AG10803 (cell line): ENCODE measurements around the gene BABAM2.

Experiments used
- DNase-seq: peaks from one replicate; pipeline ENCODE4 v3.0.0; 2010; ENCODE audit warnings: low read depth
- H3K4me3 ChIP-seq: 2 replicates; pipeline ENCODE4 v1.5.1; 2011; ENCODE audit warnings: mild to moderate bottlenecking, low read length, control low read depth
- CTCF ChIP-seq: conservative IDR thresholded peaks from 2 replicates; pipeline ENCODE4 v1.5.1; 2011; ENCODE audit warnings: mild to moderate bottlenecking, low read length, control low read depth, inconsistent platforms

The BABAM2 gene

GRCh38 chr2:28270456-28271152, 380.1 kb downstream of the BABAM2 start:
- no peak for TF ChIP-seq CTCF
- DNase-seq: no peak
- H3K4me3 ChIP-seq: no peak overlapping the region

GRCh38 chr2:28271231-28271918, 380.8 kb downstream of the BABAM2 start:
- no peak for DNase-seq
- TF ChIP-seq CTCF: no peak
- H3K4me3 ChIP-seq: no peak overlapping the region

- no peak overlapping the region for H3K4me3 ChIP-seq
- TF ChIP-seq CTCF: no peak
- peak; percentile 43 for DNase-seq
Measured at GRCh38 chr2:28271919-28272250, 381.4 kb downstream of the BABAM2 start.

GRCh38 chr2:28273751-28274150, 383.2 kb downstream of the BABAM2 start:
- H3K4me3 ChIP-seq: no peak overlapping the region
- TF ChIP-seq CTCF: no peak
- DNase-seq: no peak

GRCh38 chr2:28274911-28275685, 384.6 kb downstream of the BABAM2 start:
- no peak overlapping the region for H3K4me3 ChIP-seq
- DNase-seq: peak; percentile 75
- no peak for TF ChIP-seq CTCF

GRCh38 chr2:28276076-28276618, 385.6 kb downstream of the BABAM2 start:
- TF ChIP-seq CTCF: no peak
- peak; percentile 95 for DNase-seq
- 0 out of 2 replicates have a peak overlapping the region, but pooled peaks have one; percentile 11 for H3K4me3 ChIP-seq
